WTC11 (cell line): ENCODE data around the gene MANBA. TPM values are rescaled to one million over a fixed set of nuclear protein-coding genes. Genes with fewer than 3 reads are reported as not detected.

Experiments used
- ATAC-seq: fragments of 200-7000 bp; cut with Tn5 transposase; 2 replicates; pipeline ENCODE4 v1.10.0; 2021; ENCODE audit warnings: mild to moderate bottlenecking, moderate library complexity
- CTCF ChIA-PET: fragments of 300-600 bp; sonication (Branson Sonifier 250); formaldehyde crosslinking; loops from one replicate; lab custom pipeline; 2021; ENCODE audit warnings: antibody characterized with exemption; lab: Charles Lee
- POLR2A ChIA-PET: fragments of 350-600 bp; sonication (Branson Sonifier 250); formaldehyde crosslinking; loops from one replicate; lab custom pipeline; 2021; ENCODE audit warnings: antibody characterized with exemption; lab: Charles Lee
- DNase-seq: peaks from one replicate; pipeline ENCODE4 v3.0.0; 2021; ENCODE audit warnings: low spot score
- H3K27ac Mint-ChIP-seq: 2 replicates; pipeline ENCODE4 v1.8.0; 2021; ENCODE audit warnings: mixed read lengths
- H3K27me3 Mint-ChIP-seq: 2 replicates; pipeline ENCODE4 v1.8.0; 2021; ENCODE audit warnings: low read depth, mild to moderate bottlenecking, moderate library complexity, mixed read lengths
- H3K36me3 Mint-ChIP-seq: 2 replicates; pipeline ENCODE4 v1.8.0; 2021; ENCODE audit warnings: mixed read lengths
- H3K4me1 Mint-ChIP-seq: 2 replicates; pipeline ENCODE4 v1.8.0; 2022; ENCODE audit warnings: mixed read lengths
- H3K4me3 Mint-ChIP-seq: 2 replicates; pipeline ENCODE4 v1.8.0; 2021; ENCODE audit warnings: mild to moderate bottlenecking, moderate library complexity, mixed read lengths
- H3K9me3 Mint-ChIP-seq: 2 replicates; pipeline ENCODE4 v1.8.0; 2021; ENCODE audit warnings: mixed read lengths
- ATF1 ChIP-seq: sonication (generic); formaldehyde crosslinking; IDR thresholded peaks from 2 replicates; pipeline ENCODE4 v1.8.1; 2023; ENCODE audit warnings: mild to moderate bottlenecking, moderate library complexity, missing genetic modification reagents
- FOXJ3 ChIP-seq: sonication (generic); formaldehyde crosslinking; IDR thresholded peaks from 2 replicates; pipeline ENCODE4 v1.9.0; 2021; ENCODE audit warnings: missing genetic modification reagents, mild to moderate bottlenecking, borderline replicate concordance
- GTF2I ChIP-seq: fragments of 250-450 bp; sonication (Bioruptor Pico); conservative IDR thresholded peaks from 2 replicates; pipeline ENCODE4 v1.4.0; 2021; ENCODE audit warnings: mild to moderate bottlenecking
- NFE2L1 ChIP-seq: sonication (generic); formaldehyde crosslinking; IDR thresholded peaks from 2 replicates; pipeline ENCODE4 v1.8.1; 2023; ENCODE audit warnings: missing genetic modification reagents
- PRRX2 ChIP-seq: fragments of 250-450 bp; sonication (Bioruptor Pico); IDR thresholded peaks from 2 replicates; pipeline ENCODE4 v1.8.0; 2021; ENCODE audit warnings: mild to moderate bottlenecking
- RELA ChIP-seq: sonication (generic); formaldehyde crosslinking; IDR thresholded peaks from 2 replicates; pipeline ENCODE4 v1.8.1; 2022; ENCODE audit warnings: missing genetic modification reagents, mild to moderate bottlenecking, borderline replicate concordance
- TEAD4 ChIP-seq: sonication (generic); formaldehyde crosslinking; IDR thresholded peaks from 2 replicates; pipeline ENCODE4 v1.8.0; 2022; ENCODE audit warnings: mild to moderate bottlenecking, missing genetic modification reagents
- TP53 ChIP-seq: sonication (generic); formaldehyde crosslinking; IDR thresholded peaks from 2 replicates; pipeline ENCODE4 v1.8.1; 2023; ENCODE audit warnings: mild to moderate bottlenecking, missing genetic modification reagents
- ZNF232 ChIP-seq: sonication (generic); formaldehyde crosslinking; IDR thresholded peaks from 2 replicates; pipeline ENCODE4 v1.8.0; 2022; ENCODE audit warnings: mild to moderate bottlenecking, missing genetic modification reagents
- ZNF671 ChIP-seq: fragments of 250-450 bp; sonication (Bioruptor Pico); IDR thresholded peaks from 2 replicates; pipeline ENCODE4 v1.8.0; 2021; ENCODE audit warnings: mild to moderate bottlenecking
- total RNA-seq: library from RNA; stranded (reverse); gene quantifications from 3 replicates; pipeline ENCODE4 v1.2.3, GENCODE V29; 2021
- TF ChIP-seq, protein P1 (sequence below): sonication (generic); formaldehyde crosslinking; IDR thresholded peaks from 2 replicates; pipeline ENCODE4 v1.8.1; 2023; ENCODE audit warnings: mild to moderate bottlenecking, missing genetic modification reagents
- TF ChIP-seq, protein P2 (sequence below): sonication (generic); formaldehyde crosslinking; IDR thresholded peaks from 2 replicates; pipeline ENCODE4 v1.8.1; 2022; ENCODE audit warnings: mild to moderate bottlenecking, moderate library complexity, missing genetic modification reagents
- TF ChIP-seq, protein P3 (sequence below): fragments of 250-450 bp; sonication (Bioruptor Pico); IDR thresholded peaks from 2 replicates; pipeline ENCODE4 v2.1.2; 2022; ENCODE audit warnings: mild to moderate bottlenecking, moderate library complexity
- TF ChIP-seq, protein P4 (sequence below): sonication (generic); formaldehyde crosslinking; IDR thresholded peaks from 2 replicates; pipeline ENCODE4 v1.8.1; 2023; ENCODE audit warnings: mild to moderate bottlenecking, missing genetic modification reagents, borderline replicate concordance

Gene MANBA
- total RNA-seq, 1 experiment from 2014 or later = 35.1 TPM

DNA sequence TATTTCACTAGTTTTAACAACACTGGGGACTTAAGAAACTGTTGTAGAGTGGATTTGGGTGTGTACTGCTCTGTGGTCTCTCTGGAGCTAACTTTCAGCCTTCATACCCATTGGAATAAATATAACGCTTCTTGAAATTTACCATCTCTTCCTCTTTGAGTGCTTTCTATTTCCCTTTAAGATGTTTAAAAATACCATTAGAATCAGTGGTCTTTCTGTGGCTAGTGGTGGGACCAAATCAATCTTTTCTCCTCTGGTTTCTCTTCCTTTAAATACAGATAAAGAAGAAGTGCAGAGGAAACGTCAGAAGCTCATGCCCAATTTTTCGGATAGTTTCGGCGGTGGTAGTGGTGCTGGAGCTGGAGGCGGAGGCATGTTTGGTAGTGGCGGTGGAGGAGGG lies 167.6 kb downstream of the MANBA start (continued):
- TF ChIP-seq, protein P1, sequence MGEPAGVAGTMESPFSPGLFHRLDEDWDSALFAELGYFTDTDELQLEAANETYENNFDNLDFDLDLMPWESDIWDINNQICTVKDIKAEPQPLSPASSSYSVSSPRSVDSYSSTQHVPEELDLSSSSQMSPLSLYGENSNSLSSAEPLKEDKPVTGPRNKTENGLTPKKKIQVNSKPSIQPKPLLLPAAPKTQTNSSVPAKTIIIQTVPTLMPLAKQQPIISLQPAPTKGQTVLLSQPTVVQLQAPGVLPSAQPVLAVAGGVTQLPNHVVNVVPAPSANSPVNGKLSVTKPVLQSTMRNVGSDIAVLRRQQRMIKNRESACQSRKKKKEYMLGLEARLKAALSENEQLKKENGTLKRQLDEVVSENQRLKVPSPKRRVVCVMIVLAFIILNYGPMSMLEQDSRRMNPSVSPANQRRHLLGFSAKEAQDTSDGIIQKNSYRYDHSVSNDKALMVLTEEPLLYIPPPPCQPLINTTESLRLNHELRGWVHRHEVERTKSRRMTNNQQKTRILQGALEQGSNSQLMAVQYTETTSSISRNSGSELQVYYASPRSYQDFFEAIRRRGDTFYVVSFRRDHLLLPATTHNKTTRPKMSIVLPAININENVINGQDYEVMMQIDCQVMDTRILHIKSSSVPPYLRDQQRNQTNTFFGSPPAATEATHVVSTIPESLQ (CRISPR knock-in tag) = no peak
- no peak for TF ChIP-seq PRRX2 (CRISPR knock-in tag)
- no peak for TF ChIP-seq GTF2I (CRISPR knock-in tag)

DNA sequence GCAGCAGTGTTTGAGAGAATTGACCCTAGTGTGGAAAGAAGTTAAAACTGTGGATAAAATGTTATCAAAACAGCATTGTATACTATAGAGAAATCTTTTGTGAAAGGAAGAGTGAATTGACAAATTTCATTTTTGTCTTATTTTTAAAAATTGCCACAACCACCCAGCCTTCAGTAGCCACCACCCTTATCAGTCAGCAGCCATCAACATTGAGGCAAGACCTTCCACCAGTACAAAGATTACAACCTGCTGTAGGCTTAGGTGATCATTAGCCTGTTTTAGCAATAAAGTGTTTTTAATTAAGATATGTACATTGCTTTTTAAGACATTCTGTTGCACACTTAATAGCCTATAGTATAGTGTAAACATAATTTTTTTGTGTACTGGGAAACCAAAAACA lies 168.5 kb downstream of the MANBA start:
- Mint-ChIP-seq H3K4me3 (no peak overlapping the region), H3K9me3 (peaks cover 13% of the 10 kb centered on the region), H3K27me3 (no peaks in the 10 kb centered on the region), H3K27ac (no peak overlapping the region), H3K36me3 (peaks cover 6% of the 10 kb centered on the region; the same call in 1 of the 2 replicates), H3K4me1 (no peaks in the 10 kb centered on the region)
- POLR2A ChIA-PET = no interaction called here
- CTCF ChIA-PET = no interaction called here
- TF ChIP-seq, protein P2, sequence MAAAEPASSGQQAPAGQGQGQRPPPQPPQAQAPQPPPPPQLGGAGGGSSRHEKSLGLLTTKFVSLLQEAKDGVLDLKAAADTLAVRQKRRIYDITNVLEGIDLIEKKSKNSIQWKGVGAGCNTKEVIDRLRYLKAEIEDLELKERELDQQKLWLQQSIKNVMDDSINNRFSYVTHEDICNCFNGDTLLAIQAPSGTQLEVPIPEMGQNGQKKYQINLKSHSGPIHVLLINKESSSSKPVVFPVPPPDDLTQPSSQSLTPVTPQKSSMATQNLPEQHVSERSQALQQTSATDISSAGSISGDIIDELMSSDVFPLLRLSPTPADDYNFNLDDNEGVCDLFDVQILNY (CRISPR knock-in tag) = no peak
- ATAC-seq (no peak), DNase-seq (no peak)

DNA sequence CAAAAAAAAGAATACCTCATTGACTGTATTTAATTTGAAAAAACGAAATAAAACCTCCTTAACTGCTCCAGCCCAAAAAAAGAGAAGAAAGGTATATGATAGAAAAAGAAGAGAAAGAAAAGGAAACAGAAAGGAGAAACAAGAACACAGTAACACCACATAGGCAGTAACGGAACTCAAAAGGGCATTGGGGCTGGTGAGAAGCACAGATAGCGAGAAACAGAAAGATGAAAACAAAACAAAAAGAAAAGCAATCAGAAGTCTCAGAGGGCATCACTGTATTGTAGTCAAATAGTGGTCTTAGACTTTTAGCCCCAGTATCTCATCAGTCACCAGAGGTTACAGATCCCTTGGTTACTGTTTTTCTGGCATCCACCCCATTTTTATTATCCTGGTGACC lies 171.0 kb downstream of the MANBA start:
- ChIA-PET CTCF (no interaction called here), POLR2A (no interaction called here)
- DNase-seq = no peak
- H3K36me3 Mint-ChIP-seq = peaks cover 6% of the 10 kb centered on the region; the same call in 1 of the 2 replicates
- no peak for ATAC-seq
- H3K27ac Mint-ChIP-seq = no peak overlapping the region
- no peak for TF ChIP-seq NFE2L1 (CRISPR knock-in tag)
- peaks cover 13% of the 10 kb centered on the region for H3K9me3 Mint-ChIP-seq
- H3K27me3 Mint-ChIP-seq = no peaks in the 10 kb centered on the region
- no peaks in the 10 kb centered on the region for H3K4me1 Mint-ChIP-seq
- no peak overlapping the region for H3K4me3 Mint-ChIP-seq

DNA sequence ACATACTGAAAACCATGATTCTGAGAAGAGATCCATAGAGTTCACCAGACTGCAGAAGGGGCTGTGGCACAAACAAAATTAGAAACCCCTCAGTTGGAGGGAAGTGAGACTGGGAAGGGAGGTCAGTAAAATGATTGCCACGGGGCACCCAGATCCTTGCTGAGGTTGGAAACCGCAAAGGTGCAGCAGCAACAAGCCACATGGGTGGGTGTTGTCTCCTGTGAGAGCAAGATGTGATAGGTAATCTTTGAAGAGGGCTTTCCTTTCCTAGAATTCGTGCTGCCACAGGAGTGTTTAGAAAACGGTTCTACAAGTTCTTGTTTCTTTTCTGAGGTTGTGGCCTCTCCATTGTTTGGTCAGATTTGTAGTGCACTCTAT lies 174.1 kb downstream of the MANBA start:
- DNase-seq = no peak
- Mint-ChIP-seq H3K9me3 (peaks cover 8% of the 10 kb centered on the region), H3K27ac (no peak overlapping the region), H3K4me3 (no peak overlapping the region), H3K27me3 (no peaks in the 10 kb centered on the region), H3K4me1 (no peaks in the 10 kb centered on the region), H3K36me3 (peaks cover 6% of the 10 kb centered on the region; the same call in 1 of the 2 replicates)
- no peak for ATAC-seq
- CTCF ChIA-PET = interaction anchor here (1.1 kb wide), 1 partner anchor 8 kb away, joined by 4 read pairs; no protein-coding TSS in a partner anchor
- POLR2A ChIA-PET = no interaction called here
- TF ChIP-seq ZNF671 (CRISPR knock-in tag) (no peak), ZNF232 (no peak), ATF1 (CRISPR knock-in tag) (no peak), TP53 (CRISPR knock-in tag) (no peak), FOXJ3 (CRISPR knock-in tag) (no peak), RELA (CRISPR knock-in tag) (no peak), TEAD4 (CRISPR knock-in tag) (no peak)
- TF ChIP-seq, protein P3, sequence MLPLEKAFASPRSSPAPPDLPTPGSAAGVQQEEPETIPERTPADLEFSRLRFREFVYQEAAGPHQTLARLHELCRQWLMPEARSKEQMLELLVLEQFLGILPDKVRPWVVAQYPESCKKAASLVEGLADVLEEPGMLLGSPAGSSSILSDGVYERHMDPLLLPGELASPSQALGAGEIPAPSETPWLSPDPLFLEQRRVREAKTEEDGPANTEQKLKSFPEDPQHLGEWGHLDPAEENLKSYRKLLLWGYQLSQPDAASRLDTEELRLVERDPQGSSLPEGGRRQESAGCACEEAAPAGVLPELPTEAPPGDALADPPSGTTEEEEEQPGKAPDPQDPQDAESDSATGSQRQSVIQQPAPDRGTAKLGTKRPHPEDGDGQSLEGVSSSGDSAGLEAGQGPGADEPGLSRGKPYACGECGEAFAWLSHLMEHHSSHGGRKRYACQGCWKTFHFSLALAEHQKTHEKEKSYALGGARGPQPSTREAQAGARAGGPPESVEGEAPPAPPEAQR (CRISPR knock-in tag) = no peak
- TF ChIP-seq, protein P4, sequence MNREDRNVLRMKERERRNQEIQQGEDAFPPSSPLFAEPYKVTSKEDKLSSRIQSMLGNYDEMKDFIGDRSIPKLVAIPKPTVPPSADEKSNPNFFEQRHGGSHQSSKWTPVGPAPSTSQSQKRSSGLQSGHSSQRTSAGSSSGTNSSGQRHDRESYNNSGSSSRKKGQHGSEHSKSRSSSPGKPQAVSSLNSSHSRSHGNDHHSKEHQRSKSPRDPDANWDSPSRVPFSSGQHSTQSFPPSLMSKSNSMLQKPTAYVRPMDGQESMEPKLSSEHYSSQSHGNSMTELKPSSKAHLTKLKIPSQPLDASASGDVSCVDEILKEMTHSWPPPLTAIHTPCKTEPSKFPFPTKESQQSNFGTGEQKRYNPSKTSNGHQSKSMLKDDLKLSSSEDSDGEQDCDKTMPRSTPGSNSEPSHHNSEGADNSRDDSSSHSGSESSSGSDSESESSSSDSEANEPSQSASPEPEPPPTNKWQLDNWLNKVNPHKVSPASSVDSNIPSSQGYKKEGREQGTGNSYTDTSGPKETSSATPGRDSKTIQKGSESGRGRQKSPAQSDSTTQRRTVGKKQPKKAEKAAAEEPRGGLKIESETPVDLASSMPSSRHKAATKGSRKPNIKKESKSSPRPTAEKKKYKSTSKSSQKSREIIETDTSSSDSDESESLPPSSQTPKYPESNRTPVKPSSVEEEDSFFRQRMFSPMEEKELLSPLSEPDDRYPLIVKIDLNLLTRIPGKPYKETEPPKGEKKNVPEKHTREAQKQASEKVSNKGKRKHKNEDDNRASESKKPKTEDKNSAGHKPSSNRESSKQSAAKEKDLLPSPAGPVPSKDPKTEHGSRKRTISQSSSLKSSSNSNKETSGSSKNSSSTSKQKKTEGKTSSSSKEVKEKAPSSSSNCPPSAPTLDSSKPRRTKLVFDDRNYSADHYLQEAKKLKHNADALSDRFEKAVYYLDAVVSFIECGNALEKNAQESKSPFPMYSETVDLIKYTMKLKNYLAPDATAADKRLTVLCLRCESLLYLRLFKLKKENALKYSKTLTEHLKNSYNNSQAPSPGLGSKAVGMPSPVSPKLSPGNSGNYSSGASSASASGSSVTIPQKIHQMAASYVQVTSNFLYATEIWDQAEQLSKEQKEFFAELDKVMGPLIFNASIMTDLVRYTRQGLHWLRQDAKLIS (CRISPR knock-in tag) = no peak
